Activated CD4-positive, alpha-beta memory T cell treated with anti-CD3 and anti-CD28 coated beads, Interleukin-2, amount 10 ng/mL, durations not matched to agents 7 days and 5 days (primary cell): Measurements from ENCODE around the gene MAP7D1. TPM values are rescaled to one million over a fixed set of nuclear protein-coding genes. Genes with fewer than 3 reads are reported as not detected.

ENCODE experiments used
- CTCF ChIA-PET: fragments of 350-600 bp; sonication (Branson Sonifier 250); formaldehyde crosslinking; loops from one replicate; lab custom pipeline; 2021; ENCODE audit warnings: antibody characterized with exemption, inconsistent platforms; lab: Charles Lee
- POLR2A ChIA-PET: fragments of 350-600 bp; sonication (Branson Sonifier 250); formaldehyde crosslinking; loops from one replicate; lab custom pipeline; 2021; ENCODE audit warnings: antibody characterized with exemption; lab: Charles Lee
- DNase-seq: peaks from one replicate; pipeline ENCODE4 v3.0.0-alpha.2; 2020
- H3K27ac Mint-ChIP-seq: one replicate; pipeline ENCODE4 v1.8.0; 2021; ENCODE audit warnings: mild to moderate bottlenecking, mixed read lengths
- H3K27me3 Mint-ChIP-seq: one replicate; pipeline ENCODE4 v1.8.0; 2021; ENCODE audit warnings: mixed read lengths
- H3K36me3 Mint-ChIP-seq: one replicate; pipeline ENCODE4 v1.8.0; 2021; ENCODE audit warnings: low read depth, mixed read lengths
- H3K4me1 Mint-ChIP-seq: one replicate; pipeline ENCODE4 v1.8.0; 2021; ENCODE audit warnings: mixed read lengths
- H3K4me3 Mint-ChIP-seq: one replicate; pipeline ENCODE4 v1.8.0; 2021; ENCODE audit warnings: mild to moderate bottlenecking, mixed read lengths
- H3K9me3 Mint-ChIP-seq: one replicate; pipeline ENCODE4 v1.8.0; 2021; ENCODE audit warnings: mixed read lengths
- total RNA-seq, 2 experiments: library from RNA; stranded (reverse); gene quantifications; one replicate each; pipeline ENCODE4 v1.2.3, GENCODE V29; 2021

The MAP7D1 gene
- total RNA-seq, 2 experiments from 2014 or later: 215 to 221 TPM

DNA sequence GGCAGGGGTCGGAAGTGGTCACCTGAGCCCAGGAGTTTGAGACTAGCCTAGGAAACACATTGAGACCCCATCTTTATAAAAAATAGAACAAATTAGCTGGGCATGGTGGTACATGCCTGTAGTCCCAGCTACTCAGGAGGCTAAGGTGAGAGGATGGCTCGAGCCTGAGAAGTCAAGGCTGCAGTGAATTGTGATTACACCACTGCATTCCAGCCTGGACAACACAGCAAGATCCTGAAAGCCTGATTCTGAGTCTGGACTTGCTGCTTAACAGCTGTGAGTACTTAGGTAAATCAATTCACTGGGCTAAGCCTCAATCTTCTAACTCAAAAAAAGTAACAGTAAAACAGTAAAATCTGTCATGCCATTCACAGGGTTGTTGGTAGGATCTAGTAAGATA lies 11.5 kb upstream of the MAP7D1 start:
- no peak overlapping the region for H3K4me3 Mint-ChIP-seq
- peaks cover 57% of the 10 kb centered on the region for H3K4me1 Mint-ChIP-seq
- H3K36me3 Mint-ChIP-seq: peaks cover 43% of the 10 kb centered on the region
- no peak overlapping the region for H3K27ac Mint-ChIP-seq
- ChIA-PET POLR2A (interaction anchor here (0.6 to 1.3 kb wide), 3 partner anchors 12 to 162 kb away, joined by 3 to 4 read pairs (median 3); partner anchors contain the start of genes MAP7D1 and SH3D21), CTCF (interaction anchor here (0.6 to 1.9 kb wide), 7 partner anchors 9 to 141 kb away, joined by 3 to 8 read pairs (median 4); partner anchors contain the start of gene MAP7D1)
- H3K27me3 Mint-ChIP-seq: no peaks in the 10 kb centered on the region
- no peaks in the 10 kb centered on the region for H3K9me3 Mint-ChIP-seq
- DNase-seq: no peak

- Mint-ChIP-seq H3K27me3 (no peaks in the 10 kb centered on the region), H3K4me1 (peaks cover 65% of the 10 kb centered on the region), H3K27ac (peak overlapping the region; percentile 93), H3K4me3 (peak overlapping the region; percentile 98), H3K36me3 (peaks cover 21% of the 10 kb centered on the region), H3K9me3 (no peaks in the 10 kb centered on the region)
- POLR2A ChIA-PET: interaction anchor here (0.7 to 6.2 kb wide), 20 partner anchors 10 to 301 kb away, joined by 3 to 193 read pairs (median 6); partner anchors contain the start of genes ADPRS, AGO3, EVA1B and OSCP1
- CTCF ChIA-PET: interaction anchor here (1.1 to 4.6 kb wide), 33 partner anchors 12 to 315 kb away, joined by 3 to 123 read pairs (median 6); partner anchors contain the start of genes AGO1, EVA1B, LSM10 and MRPS15
- no peak for DNase-seq
Measured at GRCh38 chr1:36148821-36149236, 7.1 kb upstream of the MAP7D1 start.

GRCh38 chr1:36149237-36149972 lies 6.6 kb upstream of the MAP7D1 start, which contains the start of gene TRAPPC3:
Gene TRAPPC3 (minus strand): TSS chr1:36149486. CDS start chr1:36149378, 108 bp downstream.
- CTCF ChIA-PET: interaction anchor here (0.6 to 4.6 kb wide), 42 partner anchors 12 to 315 kb away, joined by 3 to 123 read pairs (median 5); partner anchors contain the start of genes AGO1, EVA1B, LSM10 and MRPS15
- H3K36me3 Mint-ChIP-seq: peaks cover 21% of the 10 kb centered on the region
- H3K4me1 Mint-ChIP-seq: peaks cover 66% of the 10 kb centered on the region

GRCh38 chr1:36149973-36150295 lies 6.0 kb upstream of the MAP7D1 start:
- Mint-ChIP-seq H3K36me3 (peaks cover 18% of the 10 kb centered on the region), H3K27me3 (no peaks in the 10 kb centered on the region), H3K27ac (peak overlapping the region; percentile 93), H3K4me3 (peak overlapping the region; percentile 98), H3K4me1 (peaks cover 67% of the 10 kb centered on the region), H3K9me3 (no peaks in the 10 kb centered on the region)
- CTCF ChIA-PET: interaction anchor here (0.6 to 4.6 kb wide), 42 partner anchors 11 to 314 kb away, joined by 3 to 123 read pairs (median 5); partner anchors contain the start of genes AGO1, EVA1B, LSM10 and MRPS15
- DNase-seq: no peak
- POLR2A ChIA-PET: interaction anchor here (0.6 to 6.2 kb wide), 21 partner anchors 11 to 272 kb away, joined by 3 to 193 read pairs (median 6); partner anchors contain the start of genes AGO3, EVA1B, SH3D21 and STK40

More at GRCh38 chr1:36149237-36149972, 6.6 kb upstream of the MAP7D1 start, which contains the start of gene TRAPPC3:
- DNase-seq: peak; percentile 100
- POLR2A ChIA-PET: interaction anchor here (0.6 to 6.2 kb wide), 27 partner anchors 10 to 301 kb away, joined by 3 to 193 read pairs (median 5); partner anchors contain the start of genes ADPRS, AGO3, EVA1B and OSCP1
- no peaks in the 10 kb centered on the region for H3K27me3 Mint-ChIP-seq
- H3K4me3 Mint-ChIP-seq: peak within 1 kb of the TSS; percentile 98
- peak within 1 kb of the TSS; percentile 93 for H3K27ac Mint-ChIP-seq
- no peaks in the 10 kb centered on the region for H3K9me3 Mint-ChIP-seq

GRCh38 chr1:36150296-36151133 lies 5.4 kb upstream of the MAP7D1 start:
- Mint-ChIP-seq H3K4me3 (peak overlapping the region; percentile 98), H3K27ac (peak overlapping the region; percentile 93), H3K36me3 (peaks cover 18% of the 10 kb centered on the region), H3K9me3 (no peaks in the 10 kb centered on the region), H3K4me1 (peaks cover 71% of the 10 kb centered on the region), H3K27me3 (no peaks in the 10 kb centered on the region)
- peak; percentile 87 for DNase-seq
- CTCF ChIA-PET: interaction anchor here (0.6 to 4.6 kb wide), 40 partner anchors 11 to 314 kb away, joined by 3 to 123 read pairs (median 5); partner anchors contain the start of genes EVA1B, LSM10, MRPS15 and SH3D21
- POLR2A ChIA-PET: interaction anchor here (0.6 to 6.2 kb wide), 18 partner anchors 11 to 236 kb away, joined by 3 to 193 read pairs (median 7); partner anchors contain the start of genes AGO3, EVA1B, SH3D21 and STK40

DNA sequence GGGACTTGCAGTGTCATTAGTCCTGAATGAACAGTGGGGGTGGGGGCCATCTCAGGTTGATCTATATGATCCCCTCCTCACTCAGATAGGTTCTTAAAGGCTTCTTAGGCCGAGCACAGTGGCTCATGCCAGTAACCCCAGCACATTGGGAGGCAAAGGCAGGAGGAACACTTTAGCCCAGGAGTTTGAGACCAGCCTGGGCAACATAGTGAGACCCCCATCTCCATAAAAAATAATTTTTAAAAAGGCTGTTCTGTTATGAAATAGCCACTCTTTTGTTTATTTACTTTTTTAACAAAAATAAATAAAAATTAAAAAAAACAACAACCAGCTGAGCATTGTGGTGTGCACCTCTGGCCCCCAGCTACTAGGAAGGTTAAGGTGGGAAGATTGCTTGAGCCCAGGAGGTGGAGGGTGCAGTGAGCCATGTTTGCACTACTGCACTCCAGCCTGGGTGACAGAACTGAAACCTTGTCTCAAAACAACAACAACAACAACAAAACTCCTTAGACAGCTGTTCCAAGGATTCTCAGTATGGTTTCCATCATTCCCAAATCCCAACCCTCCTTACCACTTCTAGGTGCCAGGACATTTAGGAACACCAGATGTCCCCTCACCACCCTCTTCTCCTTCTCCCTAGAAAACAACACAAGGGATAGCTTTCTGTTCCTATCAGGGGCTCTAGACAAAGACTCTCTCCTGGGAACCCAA lies 4.7 kb upstream of the MAP7D1 start:
- CTCF ChIA-PET: interaction anchor here (1.5 to 4.6 kb wide), 8 partner anchors 10 to 265 kb away, joined by 3 to 123 read pairs (median 43); partner anchors contain the start of gene THRAP3
- Mint-ChIP-seq H3K4me3 (peak overlapping the region; percentile 98), H3K27me3 (no peaks in the 10 kb centered on the region), H3K9me3 (no peaks in the 10 kb centered on the region), H3K36me3 (peaks cover 18% of the 10 kb centered on the region), H3K4me1 (peaks cover 71% of the 10 kb centered on the region), H3K27ac (peak overlapping the region; percentile 93)
- POLR2A ChIA-PET: interaction anchor here (1.8 to 6.2 kb wide), 5 partner anchors 10 to 134 kb away, joined by 4 to 193 read pairs (median 35); partner anchors contain the start of gene THRAP3
- no peak for DNase-seq

- Mint-ChIP-seq H3K27ac (peak overlapping the region; percentile 92), H3K4me1 (peaks cover 71% of the 10 kb centered on the region), H3K36me3 (peaks cover 18% of the 10 kb centered on the region), H3K4me3 (peak overlapping the region; percentile 56), H3K9me3 (no peaks in the 10 kb centered on the region), H3K27me3 (no peaks in the 10 kb centered on the region)
- ChIA-PET POLR2A (interaction anchor here (1.8 to 6.2 kb wide), 4 partner anchors 10 to 134 kb away, joined by 4 to 193 read pairs (median 35); partner anchors contain the start of gene THRAP3), CTCF (interaction anchor here (0.7 to 4.6 kb wide), 6 partner anchors 9 to 136 kb away, joined by 3 to 123 read pairs (median 50); partner anchors contain the start of gene THRAP3)
- DNase-seq: peak; percentile 74
Measured at GRCh38 chr1:36151845-36152203, 4.1 kb upstream of the MAP7D1 start.

DNA sequence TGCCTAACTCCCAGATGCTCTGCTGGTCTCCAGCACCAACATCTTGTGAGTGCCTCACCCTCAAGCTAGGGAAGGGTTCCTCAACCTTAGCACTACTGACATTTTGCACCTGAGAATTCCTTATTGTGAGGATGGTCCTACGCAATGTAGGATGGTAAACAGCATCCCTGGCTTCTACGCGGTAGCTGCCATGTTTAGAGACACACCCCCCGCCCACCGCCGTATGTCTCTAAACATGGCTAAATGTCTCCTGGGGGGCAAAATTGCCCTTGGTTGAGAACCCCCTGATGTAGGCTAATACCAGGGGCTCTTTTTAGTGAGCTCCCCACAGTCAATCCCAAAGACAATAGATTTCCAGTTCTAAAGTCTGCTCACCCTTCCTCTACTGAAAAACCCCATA lies 2.5 kb upstream of the MAP7D1 start:
- Mint-ChIP-seq H3K27me3 (no peaks in the 10 kb centered on the region), H3K4me1 (peaks cover 71% of the 10 kb centered on the region), H3K4me3 (no peak overlapping the region), H3K27ac (peak overlapping the region; percentile 25), H3K36me3 (peaks cover 25% of the 10 kb centered on the region), H3K9me3 (no peaks in the 10 kb centered on the region)
- ChIA-PET CTCF (interaction anchor here (1.3 kb wide), 1 partner anchor 132 kb away, joined by 3 read pairs; no protein-coding TSS in a partner anchor), POLR2A (interaction anchor here (1.0 to 6.2 kb wide), 3 partner anchors 8 to 71 kb away, joined by 3 to 193 read pairs (median 43); partner anchors contain the start of gene THRAP3)
- no peak for DNase-seq

DNA sequence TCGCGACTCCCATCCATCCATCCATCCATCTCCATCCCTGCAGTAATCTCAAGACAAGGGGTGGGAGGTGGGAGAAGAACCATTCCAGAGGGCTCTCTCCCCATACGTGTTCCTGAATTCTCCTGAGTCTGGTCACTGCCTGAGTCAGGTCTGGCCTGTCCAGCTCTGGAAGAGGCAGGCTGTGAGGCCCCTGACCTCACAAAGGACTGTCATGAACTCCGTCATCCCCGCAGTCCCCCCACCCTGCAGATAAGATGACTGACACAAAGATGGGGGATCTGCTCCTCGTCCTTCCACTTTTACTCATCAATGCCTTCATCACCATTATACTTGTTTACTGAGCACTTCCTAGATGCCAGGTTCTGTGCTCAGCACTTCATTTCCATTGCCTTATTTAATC lies 1.6 kb upstream of the MAP7D1 start:
- DNase-seq: no peak
- H3K4me3 Mint-ChIP-seq: peak overlapping the region; percentile 80
- CTCF ChIA-PET: interaction anchor here (1.3 to 1.4 kb wide), 2 partner anchors 33 to 131 kb away, joined by 3 to 6 read pairs; no protein-coding TSS in a partner anchor
- H3K27me3 Mint-ChIP-seq: no peaks in the 10 kb centered on the region
- no peaks in the 10 kb centered on the region for H3K9me3 Mint-ChIP-seq
- POLR2A ChIA-PET: interaction anchor here (1.0 to 6.0 kb wide), 3 partner anchors 34 to 232 kb away, joined by 3 to 43 read pairs (median 6); partner anchors contain the start of genes STK40 and THRAP3
- H3K27ac Mint-ChIP-seq: peak overlapping the region; percentile 82
- H3K4me1 Mint-ChIP-seq: peaks cover 72% of the 10 kb centered on the region
- H3K36me3 Mint-ChIP-seq: peaks cover 23% of the 10 kb centered on the region

DNA sequence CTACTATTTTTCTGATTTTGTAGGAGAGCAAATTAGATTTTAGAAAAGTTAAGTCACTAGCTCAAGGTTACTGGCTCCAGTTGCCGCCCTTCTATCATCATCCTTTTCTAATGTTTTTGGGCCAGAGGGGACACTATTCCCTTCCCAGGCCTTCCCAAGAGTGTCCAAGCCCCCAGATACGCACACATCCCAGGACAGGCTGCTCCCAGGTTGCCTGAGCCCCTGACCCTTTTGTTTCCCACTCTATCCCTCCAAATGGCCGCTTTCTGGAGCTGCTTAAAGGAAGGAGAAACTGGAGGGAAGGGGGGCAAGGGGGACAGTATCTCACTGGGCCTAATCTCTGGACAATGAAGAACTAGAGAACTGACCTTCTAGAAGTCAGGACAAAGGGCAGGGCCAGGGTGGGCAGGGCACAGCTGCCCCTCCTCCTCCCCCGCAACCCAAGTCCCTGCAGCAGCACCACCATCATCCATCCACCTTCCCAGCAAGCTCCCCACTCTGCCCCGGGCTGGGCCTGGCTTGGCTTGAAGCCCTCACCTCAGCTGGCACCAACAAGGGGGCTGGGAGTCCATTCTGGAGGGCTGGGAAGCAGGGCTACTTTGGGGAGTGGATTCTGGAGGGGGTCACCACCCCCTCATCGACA lies 1.1 kb upstream of the MAP7D1 start:
- H3K9me3 Mint-ChIP-seq: no peaks in the 10 kb centered on the region
- no peaks in the 10 kb centered on the region for H3K27me3 Mint-ChIP-seq
- DNase-seq: no peak
- CTCF ChIA-PET: interaction anchor here (1.3 to 1.4 kb wide), 2 partner anchors 33 to 131 kb away, joined by 3 to 6 read pairs; no protein-coding TSS in a partner anchor
- peak overlapping the region; percentile 80 for H3K4me3 Mint-ChIP-seq
- H3K4me1 Mint-ChIP-seq: peaks cover 73% of the 10 kb centered on the region
- peak overlapping the region; percentile 82 for H3K27ac Mint-ChIP-seq
- H3K36me3 Mint-ChIP-seq: peaks cover 27% of the 10 kb centered on the region
- POLR2A ChIA-PET: interaction anchor here (1.0 to 6.0 kb wide), 7 partner anchors 15 to 373 kb away, joined by 3 to 43 read pairs (median 4); partner anchors contain the start of genes STK40 and THRAP3
